GM18907 (cell line): ENCODE results near the gene SUGP1.

Experiments
- ATAC-seq: cut with Tn5 transposase; IDR thresholded peaks from one replicate; pipeline ENCODE4 v1.9.1; 2021; ENCODE audit warnings: mild to moderate bottlenecking, moderate library complexity; ENCODE audit not compliant: unreplicated experiment

The SUGP1 gene

GRCh38 chr19:19342086-19343015 is 22.0 kb upstream of the SUGP1 start:
- ATAC-seq, result no peak

GRCh38 chr19:19341026-19341425 is 20.7 kb upstream of the SUGP1 start:
- ATAC-seq, result no peak

- ATAC-seq, result no peak
Measured at GRCh38 chr19:19338082-19338481, 17.8 kb upstream of the SUGP1 start.

GRCh38 chr19:19337120-19337519 is 16.8 kb upstream of the SUGP1 start:
- no peak for ATAC-seq

GRCh38 chr19:19336597-19336996 is 16.3 kb upstream of the SUGP1 start:
- no peak for ATAC-seq

DNA sequence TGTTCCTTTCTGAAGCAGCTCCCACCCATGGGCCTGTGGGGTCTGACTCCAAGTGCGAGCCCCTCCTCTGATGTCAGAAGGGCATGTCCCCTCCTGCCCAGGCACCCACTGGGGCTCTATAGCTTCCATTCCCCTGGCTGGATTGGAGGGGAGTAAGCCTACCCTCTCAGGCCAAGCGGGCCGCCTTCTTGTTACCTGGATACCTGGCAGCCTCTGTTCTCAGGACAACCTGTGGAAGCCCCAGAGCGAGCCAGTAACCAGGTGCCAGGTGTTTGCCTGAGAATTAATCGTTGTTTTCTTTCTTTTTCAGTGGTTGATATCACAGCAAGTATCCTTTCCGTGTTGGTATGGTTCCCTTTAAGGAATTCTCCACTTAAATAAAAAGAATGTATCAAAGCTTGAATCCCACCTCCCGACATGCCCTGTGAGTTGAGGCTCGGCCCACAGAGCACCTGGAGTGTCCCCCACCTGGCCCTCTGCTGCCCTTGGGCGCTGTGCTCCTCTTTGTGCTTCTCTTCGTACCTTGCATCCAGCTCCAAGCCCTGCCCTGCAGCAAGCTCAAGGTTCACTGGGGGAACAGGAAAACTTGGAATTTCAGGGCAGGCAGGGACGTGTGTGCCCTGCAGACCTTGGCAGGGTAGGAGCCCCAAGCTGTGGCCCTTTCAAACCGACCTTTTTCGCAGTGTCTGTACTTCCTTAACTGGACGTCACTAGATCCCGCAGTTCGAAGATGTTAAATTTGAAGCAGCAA is 15.3 kb upstream of the SUGP1 start:
- no peak for ATAC-seq

DNA sequence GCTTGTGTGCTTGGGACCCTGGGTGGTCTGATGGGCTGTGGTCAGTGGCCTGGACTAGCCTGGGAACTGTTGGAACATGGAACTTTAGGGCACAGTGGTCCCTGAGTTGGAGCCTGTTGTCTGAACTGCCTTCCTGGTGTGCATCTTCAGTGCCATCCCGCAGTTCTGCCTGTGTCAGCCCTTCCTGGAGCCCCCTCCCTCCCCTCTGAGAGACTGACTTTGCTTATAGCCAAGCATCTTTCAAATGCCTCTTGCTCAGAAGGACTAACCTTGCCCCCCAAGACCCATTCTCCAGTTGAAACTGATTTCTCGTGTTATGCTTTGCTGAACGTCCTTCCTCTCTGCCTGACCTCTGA is 14.7 kb upstream of the SUGP1 start:
- ATAC-seq, result no peak

GRCh38 chr19:19334063-19334988 is 14.0 kb upstream of the SUGP1 start:
- no peak for ATAC-seq

DNA sequence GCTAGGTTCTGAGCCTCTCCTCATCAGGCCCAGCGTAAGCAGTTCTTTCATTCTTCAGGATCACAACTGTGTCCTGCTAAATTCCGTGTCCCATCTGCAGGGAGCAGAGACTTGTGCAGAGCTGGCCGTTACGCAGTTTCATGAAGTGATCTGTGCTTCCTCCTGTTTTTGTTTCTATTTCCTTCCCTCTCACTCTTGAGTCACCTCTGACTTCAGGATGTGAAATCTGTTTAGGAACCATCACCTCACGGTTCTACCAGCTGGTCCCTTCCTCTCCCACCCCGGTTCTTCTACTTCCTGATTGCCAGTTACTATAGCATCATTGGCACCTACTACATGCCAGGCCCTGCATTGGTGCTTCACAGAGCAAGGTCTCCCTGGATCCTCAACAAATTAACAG is 8.8 kb upstream of the SUGP1 start:
- no peak for ATAC-seq

DNA sequence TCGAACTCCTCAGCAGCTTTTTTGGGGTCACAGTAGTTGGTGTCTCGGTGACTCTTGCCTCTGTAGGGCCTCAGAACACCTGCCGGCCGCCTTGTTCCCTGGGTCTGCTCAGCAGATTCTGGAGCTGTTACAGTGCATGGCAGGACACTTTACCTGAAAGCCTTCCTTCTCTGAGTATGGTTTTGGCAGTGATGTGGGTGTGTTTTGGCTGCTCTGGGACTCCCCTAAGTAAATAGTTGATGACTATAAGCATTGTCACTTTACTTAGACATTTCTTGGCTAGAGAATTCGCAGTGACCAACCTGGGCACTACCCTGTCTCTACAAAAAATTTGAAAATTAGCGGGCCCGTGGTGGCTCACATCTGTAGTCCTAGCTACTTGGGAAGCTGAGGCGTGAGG is 7.4 kb upstream of the SUGP1 start:
- no peak for ATAC-seq

GRCh38 chr19:19324059-19324770 is 3.9 kb upstream of the SUGP1 start:
- ATAC-seq, result no peak

- ATAC-seq, result no peak
Measured at GRCh38 chr19:19321141-19321577, 850 bp upstream of the SUGP1 start.

DNA sequence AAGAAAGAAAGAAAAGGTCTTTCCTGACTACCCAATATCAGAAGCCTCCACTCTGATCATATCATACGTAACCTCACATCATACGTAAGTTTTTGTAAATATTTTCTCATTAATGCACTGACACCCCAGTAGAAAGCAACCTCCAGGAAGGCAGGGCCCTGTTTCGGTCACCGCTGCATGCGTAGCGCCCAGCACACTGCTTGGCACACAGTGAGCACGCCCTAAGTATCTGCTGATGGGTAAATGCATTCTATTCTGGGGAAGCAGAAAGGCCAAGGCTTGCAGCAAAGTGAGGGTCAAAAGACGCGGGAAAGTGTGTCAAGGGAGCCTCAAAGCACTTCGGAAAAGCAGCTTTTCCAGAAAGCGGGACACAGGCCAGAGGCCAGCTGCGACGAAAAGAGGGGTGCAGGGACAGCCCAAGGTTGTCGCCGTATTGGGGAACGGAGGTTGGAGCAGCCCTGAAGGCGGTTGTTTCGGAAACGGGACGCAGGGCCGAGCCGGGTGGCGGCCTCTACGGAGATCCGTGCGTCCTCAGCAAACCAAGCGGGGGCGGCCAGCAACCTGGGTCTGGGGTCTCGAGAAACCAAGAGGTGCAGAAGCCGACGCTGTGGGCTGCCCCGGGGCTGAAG is 463 bp downstream of the SUGP1 start:
- peak; percentile 15 for ATAC-seq

- no peak for ATAC-seq
Measured at GRCh38 chr19:19316082-19316481, 4.2 kb downstream of the SUGP1 start.

GRCh38 chr19:19315444-19315843 is 4.9 kb downstream of the SUGP1 start:
- no peak for ATAC-seq

- ATAC-seq, result no peak
Measured at GRCh38 chr19:19308373-19308772, 11.9 kb downstream of the SUGP1 start.

GRCh38 chr19:19306191-19306590 is 14.1 kb downstream of the SUGP1 start:
- ATAC-seq, result no peak

- ATAC-seq, result no peak
Measured at GRCh38 chr19:19305696-19306095, 14.6 kb downstream of the SUGP1 start.

GRCh38 chr19:19305066-19305465 is 15.2 kb downstream of the SUGP1 start:
- no peak for ATAC-seq
